Ovary (tissue), 3 donors: Measurements from ENCODE around the gene MDM2.

Experiments
- EP300 ChIP-seq: sonication (generic); formaldehyde crosslinking; IDR thresholded peaks from one replicate; pipeline ENCODE4 v1.6.1; 2017; ENCODE audit warnings: antibody characterized with exemption
- POLR2A ChIP-seq: fragments of 450-650 bp; IDR thresholded peaks from one replicate; pipeline ENCODE4 v1.6.1; 2017; ENCODE audit warnings: antibody characterized with exemption, mild to moderate bottlenecking, moderate library complexity
- TF ChIP-seq, protein P1 (sequence below), 3 donors: fragments of 450-650 bp in 2 of 3; fragments of 200-600 bp in 1 of 3; IDR thresholded peaks; one replicate each; pipeline versions ENCODE4 v1.5.1 to v1.8.0; 2016 to 2022; ENCODE audit warnings: antibody characterized with exemption in 3 of 3, mild to moderate bottlenecking in 1 of 3
- donor health status: DM: no; HTN: no; CAD: no.

DNA sequence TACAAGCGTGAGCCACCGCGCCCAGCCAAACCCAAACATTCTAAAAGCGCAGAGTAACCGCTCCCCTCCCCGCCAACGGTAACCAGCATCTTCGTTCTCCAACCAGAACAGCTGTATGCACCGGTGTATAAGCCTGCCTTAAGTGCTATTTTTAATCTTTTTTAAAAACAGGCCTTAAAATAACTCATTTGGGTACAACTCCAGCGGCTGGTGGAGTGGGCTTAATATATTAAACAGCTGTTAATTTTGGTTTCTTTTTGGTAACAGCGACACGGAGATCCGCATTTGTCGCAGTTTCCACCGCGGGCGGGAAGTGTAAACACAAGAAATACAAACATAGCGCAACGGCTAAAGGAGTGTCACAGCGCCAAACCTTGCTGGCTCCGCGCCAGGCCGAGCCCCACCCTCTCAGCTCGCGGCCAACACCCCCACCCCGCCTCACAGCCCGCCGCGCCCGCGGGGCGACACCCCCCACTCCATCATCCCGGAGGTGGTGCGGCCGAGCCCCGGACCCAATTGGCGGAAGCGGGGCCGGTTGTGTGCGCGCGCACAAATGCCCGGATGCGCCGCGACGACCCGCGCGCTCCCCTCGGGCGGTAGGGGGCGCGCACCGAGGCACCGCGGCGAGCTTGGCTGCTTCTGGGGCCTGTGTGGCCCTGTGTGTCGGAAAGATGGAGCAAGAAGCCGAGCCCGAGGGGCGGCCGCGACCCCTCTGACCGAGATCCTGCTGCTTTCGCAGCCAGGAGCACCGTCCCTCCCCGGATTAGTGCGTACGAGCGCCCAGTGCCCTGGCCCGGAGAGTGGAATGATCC is at the start of gene MDM2:
- TF ChIP-seq, protein P1, sequence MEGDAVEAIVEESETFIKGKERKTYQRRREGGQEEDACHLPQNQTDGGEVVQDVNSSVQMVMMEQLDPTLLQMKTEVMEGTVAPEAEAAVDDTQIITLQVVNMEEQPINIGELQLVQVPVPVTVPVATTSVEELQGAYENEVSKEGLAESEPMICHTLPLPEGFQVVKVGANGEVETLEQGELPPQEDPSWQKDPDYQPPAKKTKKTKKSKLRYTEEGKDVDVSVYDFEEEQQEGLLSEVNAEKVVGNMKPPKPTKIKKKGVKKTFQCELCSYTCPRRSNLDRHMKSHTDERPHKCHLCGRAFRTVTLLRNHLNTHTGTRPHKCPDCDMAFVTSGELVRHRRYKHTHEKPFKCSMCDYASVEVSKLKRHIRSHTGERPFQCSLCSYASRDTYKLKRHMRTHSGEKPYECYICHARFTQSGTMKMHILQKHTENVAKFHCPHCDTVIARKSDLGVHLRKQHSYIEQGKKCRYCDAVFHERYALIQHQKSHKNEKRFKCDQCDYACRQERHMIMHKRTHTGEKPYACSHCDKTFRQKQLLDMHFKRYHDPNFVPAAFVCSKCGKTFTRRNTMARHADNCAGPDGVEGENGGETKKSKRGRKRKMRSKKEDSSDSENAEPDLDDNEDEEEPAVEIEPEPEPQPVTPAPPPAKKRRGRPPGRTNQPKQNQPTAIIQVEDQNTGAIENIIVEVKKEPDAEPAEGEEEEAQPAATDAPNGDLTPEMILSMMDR (IDR thresholded peaks at IDR 0.05): peak; percentile 86 to 95 (median 90)
- peak; percentile 87 for TF ChIP-seq POLR2A
- TF ChIP-seq EP300: no peak
